Brain microvascular endothelial cell (primary cell): Measurements from ENCODE around the gene EVC2.

ENCODE experiments used
- DNase-seq: peaks from one replicate; pipeline ENCODE4 v3.0.0-alpha.2; 2020
- H3K27ac ChIP-seq: fragments of 250-450 bp; sonication (Bioruptor Pico); 2 replicates; pipeline ENCODE4 v1.5.1; 2020; ENCODE audit warnings: mild to moderate bottlenecking, moderate library complexity
- H3K27me3 ChIP-seq: fragments of 250-450 bp; sonication (Bioruptor Pico); replicated peaks from 2 replicates; pipeline ENCODE4 v1.5.1; 2020; ENCODE audit warnings: mild to moderate bottlenecking
- H3K36me3 ChIP-seq: fragments of 250-450 bp; sonication (Bioruptor Pico); replicated peaks from 2 replicates; pipeline ENCODE4 v1.5.1; 2020; ENCODE audit warnings: mild to moderate bottlenecking
- H3K4me3 ChIP-seq: 2 replicates; pipeline ENCODE4 v1.5.1; 2011; ENCODE audit warnings: low read depth, mild to moderate bottlenecking, control low read depth, low read length, moderate library complexity
- CTCF ChIP-seq: IDR thresholded peaks from 2 replicates; pipeline ENCODE4 v1.5.1; 2011; ENCODE audit warnings: low read depth, mild to moderate bottlenecking, moderate library complexity, low read length, control low read depth, inconsistent platforms; ENCODE audit errors: missing control alignments
- in situ Hi-C: cut with HindIII; loops from 2 replicates; pipeline ENCODE4 v1.10.0; 2017; ENCODE audit warnings: low sequenced_read_pairs, low pct_ligation_motif_present

The EVC2 gene

GRCh38 chr4:5651089-5651488 is 57.3 kb downstream of the EVC2 start:
- Histone ChIP-seq H3K27ac (no peak overlapping the region), H3K4me3 (no peak overlapping the region), H3K36me3 (peaks cover 25% of the 10 kb centered on the region), H3K27me3 (no peaks in the 10 kb centered on the region)
- no peak for TF ChIP-seq CTCF
- no peak for DNase-seq
- in situ Hi-C loops: no loop called here

- in situ Hi-C loops: no loop called here
- Histone ChIP-seq H3K36me3 (peaks cover 25% of the 10 kb centered on the region), H3K27ac (no peak overlapping the region), H3K27me3 (no peaks in the 10 kb centered on the region), H3K4me3 (no peak overlapping the region)
- TF ChIP-seq CTCF: no peak
- DNase-seq: no peak
These were observed 58.3 kb downstream of the EVC2 start for GRCh38 chr4:5650040-5650439.

- H3K36me3 ChIP-seq: peaks cover 7% of the 10 kb centered on the region
- no peak for DNase-seq
- no peak overlapping the region for H3K4me3 ChIP-seq
- TF ChIP-seq CTCF: no peak
- in situ Hi-C loops: no loop called here
- no peaks in the 10 kb centered on the region for H3K27me3 ChIP-seq
- no peak overlapping the region for H3K27ac ChIP-seq
These were observed 61.0 kb downstream of the EVC2 start for GRCh38 chr4:5647351-5647750.

- DNase-seq: no peak
- Histone ChIP-seq H3K27ac (no peak overlapping the region), H3K36me3 (peaks cover 8% of the 10 kb centered on the region), H3K4me3 (no peak overlapping the region), H3K27me3 (no peaks in the 10 kb centered on the region)
- no peak for TF ChIP-seq CTCF
- in situ Hi-C loops: no loop called here
These were observed 68.3 kb downstream of the EVC2 start for GRCh38 chr4:5640096-5640495.

GRCh38 chr4:5639556-5639955 is 68.8 kb downstream of the EVC2 start:
- in situ Hi-C loops: no loop called here
- Histone ChIP-seq H3K36me3 (peaks cover 8% of the 10 kb centered on the region), H3K27ac (peak overlapping the region; percentile 75), H3K4me3 (no peak overlapping the region), H3K27me3 (no peaks in the 10 kb centered on the region)
- no peak for TF ChIP-seq CTCF
- no peak for DNase-seq

- no peak for TF ChIP-seq CTCF
- H3K27me3 ChIP-seq: no peaks in the 10 kb centered on the region
- H3K27ac ChIP-seq: peak overlapping the region; percentile 75
- peaks cover 8% of the 10 kb centered on the region for H3K36me3 ChIP-seq
- H3K4me3 ChIP-seq: no peak overlapping the region
- DNase-seq: peak; percentile 61
- in situ Hi-C loops: no loop called here
These were observed 69.4 kb downstream of the EVC2 start for GRCh38 chr4:5638976-5639375.
